ENCODE measurements around the gene ABCA1. TPM values are rescaled to one million over a fixed set of nuclear protein-coding genes. Genes with fewer than 3 reads are reported as not detected.
"Not testable (repeated sequence)": the region's sequence is repeated elsewhere in the genome, so short reads cannot be mapped to it uniquely, and the experiment has no call there.

The ABCA1 gene, protein sequence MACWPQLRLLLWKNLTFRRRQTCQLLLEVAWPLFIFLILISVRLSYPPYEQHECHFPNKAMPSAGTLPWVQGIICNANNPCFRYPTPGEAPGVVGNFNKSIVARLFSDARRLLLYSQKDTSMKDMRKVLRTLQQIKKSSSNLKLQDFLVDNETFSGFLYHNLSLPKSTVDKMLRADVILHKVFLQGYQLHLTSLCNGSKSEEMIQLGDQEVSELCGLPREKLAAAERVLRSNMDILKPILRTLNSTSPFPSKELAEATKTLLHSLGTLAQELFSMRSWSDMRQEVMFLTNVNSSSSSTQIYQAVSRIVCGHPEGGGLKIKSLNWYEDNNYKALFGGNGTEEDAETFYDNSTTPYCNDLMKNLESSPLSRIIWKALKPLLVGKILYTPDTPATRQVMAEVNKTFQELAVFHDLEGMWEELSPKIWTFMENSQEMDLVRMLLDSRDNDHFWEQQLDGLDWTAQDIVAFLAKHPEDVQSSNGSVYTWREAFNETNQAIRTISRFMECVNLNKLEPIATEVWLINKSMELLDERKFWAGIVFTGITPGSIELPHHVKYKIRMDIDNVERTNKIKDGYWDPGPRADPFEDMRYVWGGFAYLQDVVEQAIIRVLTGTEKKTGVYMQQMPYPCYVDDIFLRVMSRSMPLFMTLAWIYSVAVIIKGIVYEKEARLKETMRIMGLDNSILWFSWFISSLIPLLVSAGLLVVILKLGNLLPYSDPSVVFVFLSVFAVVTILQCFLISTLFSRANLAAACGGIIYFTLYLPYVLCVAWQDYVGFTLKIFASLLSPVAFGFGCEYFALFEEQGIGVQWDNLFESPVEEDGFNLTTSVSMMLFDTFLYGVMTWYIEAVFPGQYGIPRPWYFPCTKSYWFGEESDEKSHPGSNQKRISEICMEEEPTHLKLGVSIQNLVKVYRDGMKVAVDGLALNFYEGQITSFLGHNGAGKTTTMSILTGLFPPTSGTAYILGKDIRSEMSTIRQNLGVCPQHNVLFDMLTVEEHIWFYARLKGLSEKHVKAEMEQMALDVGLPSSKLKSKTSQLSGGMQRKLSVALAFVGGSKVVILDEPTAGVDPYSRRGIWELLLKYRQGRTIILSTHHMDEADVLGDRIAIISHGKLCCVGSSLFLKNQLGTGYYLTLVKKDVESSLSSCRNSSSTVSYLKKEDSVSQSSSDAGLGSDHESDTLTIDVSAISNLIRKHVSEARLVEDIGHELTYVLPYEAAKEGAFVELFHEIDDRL (N-terminal part only)
- total RNA-seq, result 10 to 100 TPM; 23.5 to 32.9 TPM
- long read RNA-seq, donor 1, partial matches to known transcripts, result 2 of 4 reads
- long read RNA-seq, donor 1, other reads (novel, unspliced or antisense), result 2 of 4 reads
- long read RNA-seq, donor 2, partial matches to known transcripts, result 0 of 2 reads
- long read RNA-seq, donor 2, other reads (novel, unspliced or antisense), result 1 of 2 reads

DNA sequence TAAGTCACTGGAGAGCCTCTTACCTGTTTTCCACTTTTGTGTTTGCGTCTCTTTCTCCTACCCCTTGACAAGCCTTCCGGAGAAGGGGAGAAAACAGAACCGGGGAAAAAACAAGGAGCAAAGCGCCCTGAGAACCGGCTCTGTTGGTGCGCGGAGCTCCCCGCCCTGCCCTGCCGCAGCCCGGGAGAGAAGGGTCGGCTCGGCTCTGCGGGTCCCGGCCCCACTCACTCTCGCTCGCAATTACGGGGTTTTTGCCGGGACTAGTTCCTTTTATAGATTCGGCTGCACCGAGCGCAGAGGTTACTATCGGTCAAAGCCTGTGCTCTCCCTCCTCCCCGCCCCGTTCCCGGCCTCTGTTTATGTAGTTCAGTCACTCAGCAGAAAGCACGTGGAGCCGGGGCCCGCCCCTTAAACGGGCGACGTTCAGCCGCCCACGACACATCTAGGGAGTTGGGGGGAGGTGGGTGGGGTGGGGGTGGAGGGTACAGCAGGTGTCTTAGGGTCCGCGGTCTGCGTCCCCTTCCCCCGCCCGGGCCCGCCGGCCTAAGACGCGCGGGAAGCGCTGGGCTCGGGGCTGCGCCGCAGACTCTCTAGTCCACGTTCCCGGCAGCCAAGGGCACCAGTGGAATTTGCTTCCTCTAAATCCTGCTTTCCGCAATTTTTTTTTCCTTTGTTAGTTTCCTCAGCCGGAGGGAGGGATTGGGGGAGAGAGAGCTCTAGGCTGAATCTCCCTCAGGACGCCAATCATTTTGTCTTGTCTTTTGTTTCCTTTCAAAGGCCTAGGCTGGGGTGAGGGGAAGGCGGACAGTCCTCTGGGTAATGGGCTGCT, at the start of gene ABCA1:
Gene ABCA1 (minus strand): TSS at position 244 of the 829 bp plus-strand sequence. CDS start 24,476 bp downstream, outside the sequence.
- peak; percentile 97 for DNase-seq (ENCODE audit: low spot score)
- intact Hi-C loops (cut with DNase I), result loop anchor here (5.0 to 10.0 kb wide), 6 partner anchors 61 to 487 kb away; no protein-coding TSS in a partner anchor

DNA sequence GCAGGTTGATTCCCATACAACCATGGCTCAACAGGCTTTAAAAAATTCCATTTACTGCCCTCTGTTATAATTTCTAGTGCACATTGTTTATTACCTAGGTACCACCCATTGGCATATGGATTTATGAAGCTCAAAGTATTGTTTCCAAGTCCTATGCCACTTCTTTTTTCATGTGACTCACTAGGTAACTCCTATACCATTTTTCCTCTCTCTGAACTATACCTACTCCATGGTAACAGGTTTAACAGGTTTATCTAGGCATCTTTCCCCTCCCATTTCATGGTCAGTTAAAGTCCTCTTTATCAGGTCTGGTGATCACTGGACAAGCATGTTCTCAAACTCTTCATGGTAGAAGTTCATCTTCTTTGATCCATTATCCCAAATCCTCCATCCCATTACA, 49.6 kb upstream of the ABCA1 start:
- intact Hi-C loops (cut with DNase I), result no loop called here
- no peak for DNase-seq (ENCODE audit: low spot score)

DNA sequence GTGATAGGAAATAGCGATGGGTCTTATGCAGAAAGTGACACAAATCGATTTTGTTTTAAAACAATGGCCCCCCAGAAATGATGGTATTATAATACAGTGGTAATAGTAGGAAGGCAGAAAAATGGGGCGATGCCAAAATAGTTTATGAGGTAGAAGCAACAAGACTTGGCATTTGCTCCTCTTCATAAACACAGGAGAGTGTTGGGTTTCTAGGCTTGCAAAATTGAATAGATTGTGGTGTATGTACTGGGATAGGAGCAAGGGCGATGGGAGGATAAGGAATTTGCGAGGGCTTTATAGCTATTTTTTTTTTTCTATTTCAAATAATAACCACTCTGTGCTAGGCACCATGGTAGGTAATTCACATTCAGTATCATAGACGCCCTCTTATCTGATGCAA, 49.2 kb upstream of the ABCA1 start:
- intact Hi-C loops (cut with DNase I), result no loop called here
- DNase-seq (ENCODE audit: low spot score), result no peak

DNA sequence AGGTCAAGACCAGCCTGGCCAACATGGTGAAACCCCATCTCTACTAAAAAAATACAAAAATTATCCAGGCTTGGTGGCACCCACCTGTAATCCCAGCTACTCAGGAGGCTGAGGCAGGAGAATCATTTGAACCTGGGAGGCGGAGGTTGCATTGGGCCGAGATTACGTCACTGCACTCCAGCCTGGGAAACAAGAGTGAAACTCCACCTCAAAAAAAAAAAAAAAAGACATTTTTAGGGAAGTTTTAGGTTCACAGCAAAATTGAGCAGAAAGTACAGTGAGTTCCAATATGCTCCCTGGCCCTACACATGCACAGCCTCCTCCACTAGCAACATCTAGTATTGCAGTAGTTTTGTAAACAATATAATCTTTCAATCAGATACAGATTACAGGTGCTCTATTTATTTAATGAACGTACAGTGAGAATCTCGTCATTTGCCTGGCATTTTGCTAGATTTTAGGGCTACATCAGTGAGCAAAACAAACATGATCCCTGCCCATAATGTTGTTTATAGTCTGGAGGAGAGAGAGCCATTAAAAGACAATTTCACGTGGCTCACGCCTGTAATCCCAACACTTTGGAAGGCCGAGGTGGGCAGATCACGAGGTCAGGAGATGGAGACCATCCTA, 48.1 kb upstream of the ABCA1 start:
- DNase-seq (ENCODE audit: low spot score); intact Hi-C loops (cut with DNase I): not testable (repeated sequence)

DNA sequence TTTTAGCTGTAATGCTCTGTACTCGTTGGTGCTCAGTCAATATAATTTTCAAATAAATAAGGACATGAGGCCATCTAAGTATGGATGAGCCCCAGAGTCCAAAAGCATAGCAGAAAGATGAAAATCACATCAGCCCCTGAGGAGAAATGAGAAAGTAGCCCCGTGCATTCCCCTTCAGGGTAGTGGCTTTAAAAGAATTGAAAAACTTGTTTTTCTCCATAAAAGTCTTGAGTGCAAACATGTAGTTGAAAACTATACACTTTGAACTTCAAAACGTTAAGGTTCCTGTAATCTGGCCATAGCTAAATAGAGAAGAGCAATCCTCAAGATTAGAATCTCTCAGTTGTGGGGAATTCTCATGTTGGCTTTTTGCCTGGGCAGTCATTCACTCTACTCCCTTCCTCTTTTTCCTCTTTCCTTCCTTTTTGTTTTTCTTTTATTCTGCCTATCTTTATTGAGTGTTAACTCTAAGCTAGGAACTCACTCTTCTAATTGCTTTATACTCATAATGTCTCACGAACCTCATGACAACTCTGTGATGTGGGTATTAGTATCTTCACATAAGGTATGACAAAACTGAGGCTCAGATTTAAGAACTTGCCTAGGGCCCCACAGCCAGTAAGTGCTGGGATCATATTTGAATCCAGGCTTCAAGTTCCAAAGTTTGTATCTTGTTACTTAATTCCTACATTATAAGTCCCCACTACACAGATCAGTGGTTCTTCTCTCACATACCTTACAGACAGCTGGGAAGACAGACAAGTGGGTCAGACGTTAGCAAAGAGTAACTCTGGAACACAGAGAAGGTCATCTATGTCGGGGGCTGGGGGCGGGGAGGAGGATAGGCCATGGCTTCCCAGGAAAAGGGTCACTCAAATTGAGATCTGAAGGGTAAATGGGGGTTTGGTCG, 46.4 kb upstream of the ABCA1 start:
- DNase-seq (ENCODE audit: low spot score), result no peak
- intact Hi-C loops (cut with DNase I), result no loop called here

DNA sequence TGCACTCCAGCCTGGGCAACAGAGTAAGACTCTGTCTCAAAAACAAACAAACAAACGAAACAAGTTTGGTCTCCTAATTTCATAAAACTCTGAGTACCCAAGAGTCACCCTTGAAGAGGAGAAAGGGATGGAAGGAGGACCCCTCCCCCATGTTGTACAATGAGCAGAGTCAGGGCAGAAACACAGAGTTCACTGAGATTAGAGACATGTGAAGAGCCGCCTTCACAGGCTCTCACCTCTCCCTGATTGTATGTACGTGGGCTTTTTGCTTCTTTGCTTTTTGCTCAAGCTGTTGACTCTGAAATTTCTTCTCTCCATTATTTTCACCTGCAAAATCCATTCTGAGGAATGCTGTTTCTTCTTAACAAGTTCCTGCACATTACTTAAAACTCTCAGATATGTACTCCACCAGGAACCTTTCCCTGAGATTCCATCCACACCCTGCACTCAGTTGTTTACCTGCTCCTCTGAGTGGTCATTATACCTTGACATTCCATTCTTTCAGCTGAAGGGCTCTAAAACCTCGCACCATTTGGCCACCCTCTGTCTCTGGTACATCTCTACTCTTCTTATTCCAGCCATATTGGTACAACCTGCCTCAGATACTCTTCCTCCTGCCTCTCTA, 44.4 kb upstream of the ABCA1 start:
- intact Hi-C loops (cut with DNase I), result no loop called here
- no peak for DNase-seq (ENCODE audit: low spot score)

DNA sequence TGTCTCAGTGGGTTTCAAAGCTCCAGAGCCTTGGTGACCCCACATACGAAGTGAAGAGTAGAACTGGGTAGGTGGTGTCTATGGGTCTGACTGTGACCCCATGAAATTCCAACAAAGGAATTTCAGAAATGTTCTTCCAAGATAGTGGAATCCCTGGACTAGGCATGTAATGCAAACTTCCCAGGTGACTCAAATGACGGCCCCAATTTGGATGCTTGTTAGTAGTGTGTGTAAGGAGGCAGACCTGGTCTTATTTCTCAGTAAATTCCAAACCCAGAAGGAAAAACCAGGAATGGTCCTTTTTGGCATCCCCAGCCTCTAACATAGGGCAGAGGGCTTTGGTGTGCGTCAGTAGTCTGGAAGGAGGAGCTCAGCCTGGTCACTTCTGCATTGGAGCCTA, 43.6 kb upstream of the ABCA1 start:
- no peak for DNase-seq (ENCODE audit: low spot score)
- intact Hi-C loops (cut with DNase I), result no loop called here

DNA sequence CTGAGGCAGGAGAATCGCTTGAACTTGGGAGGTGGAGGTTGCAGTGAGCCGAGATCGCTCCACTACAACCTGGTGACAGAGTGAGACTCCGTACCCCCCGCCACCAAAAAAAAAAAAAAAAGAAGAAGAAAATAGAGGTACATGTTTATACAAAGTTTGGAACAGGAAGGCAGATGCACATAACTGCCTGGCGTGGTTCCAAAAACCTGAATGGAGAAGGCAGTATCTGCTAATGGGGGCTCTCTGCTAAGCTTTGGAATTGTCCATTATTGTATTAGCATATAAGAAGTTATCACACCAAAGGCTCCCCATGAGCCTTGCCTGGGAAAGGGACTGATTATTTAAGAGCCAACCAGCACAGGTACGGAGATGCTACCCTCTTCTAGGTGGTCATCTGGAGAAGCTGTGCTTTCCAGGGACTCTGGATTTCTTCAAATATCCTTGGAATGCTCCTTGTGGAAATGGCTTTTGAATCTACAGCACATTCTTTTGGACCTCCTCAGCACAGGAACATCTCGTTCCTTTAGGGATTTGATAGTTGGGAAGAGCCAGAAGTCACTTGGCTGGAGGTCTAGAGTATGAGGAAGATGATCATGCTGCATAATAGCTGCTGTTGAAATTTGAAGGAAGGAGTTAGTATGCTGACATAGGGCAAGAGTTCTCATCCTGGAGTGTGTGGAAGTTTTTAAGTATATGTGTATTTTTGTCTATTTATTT, 42.5 kb upstream of the ABCA1 start:
- intact Hi-C loops (cut with DNase I), result no loop called here
- DNase-seq (ENCODE audit: low spot score), result no peak

DNA sequence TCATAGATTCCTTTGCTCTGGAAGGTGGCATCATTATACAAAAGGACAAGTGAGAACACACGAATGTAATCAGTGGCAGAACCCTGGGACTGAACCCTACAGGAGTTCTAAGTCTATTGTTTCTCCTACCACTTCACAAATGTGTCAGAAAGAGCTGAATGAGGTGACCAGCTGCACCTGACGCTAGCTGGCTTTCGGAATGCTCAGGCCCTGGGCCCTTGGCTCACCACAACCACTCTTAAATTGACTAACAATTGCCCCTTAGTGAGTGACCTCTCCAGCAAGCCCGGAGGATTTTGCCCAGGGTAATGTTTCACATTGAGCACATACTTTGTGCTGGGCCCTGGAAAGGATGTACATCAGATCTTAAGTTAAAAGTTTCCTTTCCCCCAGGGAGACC, 41.2 kb upstream of the ABCA1 start:
- no peak for DNase-seq (ENCODE audit: low spot score)
- intact Hi-C loops (cut with DNase I), result loop anchor here in 1 of 2 donors (5.0 kb wide), 1 partner anchor 37 kb away; no protein-coding TSS in a partner anchor

DNA sequence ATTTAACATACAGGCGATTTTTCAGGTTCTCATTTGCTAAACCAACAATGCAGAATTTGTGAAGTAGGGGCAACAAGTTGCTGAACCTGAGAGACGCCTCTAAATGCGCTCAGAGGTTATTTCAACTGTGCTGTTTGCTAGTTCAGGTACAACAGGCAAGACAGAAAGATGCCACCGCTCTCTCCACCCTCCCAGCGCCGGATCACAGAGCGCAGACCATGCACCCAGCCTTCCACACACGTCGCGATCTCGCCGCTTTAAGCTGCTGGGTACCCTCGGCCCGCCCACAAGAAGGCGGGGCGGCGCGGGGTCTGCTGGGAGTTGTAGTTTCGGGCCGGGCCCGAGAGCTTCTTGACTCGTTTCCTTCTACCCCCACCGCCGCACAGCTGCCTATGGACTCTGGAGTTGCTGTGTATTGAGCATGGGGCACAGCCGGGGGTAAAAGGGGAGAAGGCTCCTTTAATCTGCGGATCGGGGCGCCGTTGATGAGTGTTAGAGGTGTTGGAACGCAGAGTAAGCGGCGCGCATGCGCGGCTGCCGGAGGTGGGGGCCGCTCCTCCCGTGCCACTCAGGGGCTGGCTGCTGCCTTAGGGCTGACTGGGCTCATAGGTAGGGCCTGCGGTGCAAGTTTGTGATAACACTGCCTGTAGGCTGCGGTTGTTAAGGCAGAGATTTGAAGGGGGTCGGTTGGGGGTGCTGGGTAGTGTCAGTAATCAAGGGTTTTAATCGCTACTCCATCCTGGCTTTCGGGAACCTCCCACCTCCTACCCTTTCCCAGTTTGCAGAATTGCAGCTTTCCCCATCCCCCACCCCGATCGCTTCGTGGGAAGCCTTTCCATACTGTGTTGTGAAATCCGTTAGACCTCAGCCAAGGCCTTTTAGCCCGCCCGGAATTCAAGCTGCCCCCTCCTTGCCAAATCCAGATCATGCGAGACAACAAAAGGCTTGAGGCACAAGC, 40.3 kb upstream of the ABCA1 start:
- intact Hi-C loops (cut with DNase I), result loop anchor here in 1 of 2 donors (5.0 kb wide), 1 partner anchor 36 kb away; no protein-coding TSS in a partner anchor
- DNase-seq (ENCODE audit: low spot score), result peak; percentile 96

DNA sequence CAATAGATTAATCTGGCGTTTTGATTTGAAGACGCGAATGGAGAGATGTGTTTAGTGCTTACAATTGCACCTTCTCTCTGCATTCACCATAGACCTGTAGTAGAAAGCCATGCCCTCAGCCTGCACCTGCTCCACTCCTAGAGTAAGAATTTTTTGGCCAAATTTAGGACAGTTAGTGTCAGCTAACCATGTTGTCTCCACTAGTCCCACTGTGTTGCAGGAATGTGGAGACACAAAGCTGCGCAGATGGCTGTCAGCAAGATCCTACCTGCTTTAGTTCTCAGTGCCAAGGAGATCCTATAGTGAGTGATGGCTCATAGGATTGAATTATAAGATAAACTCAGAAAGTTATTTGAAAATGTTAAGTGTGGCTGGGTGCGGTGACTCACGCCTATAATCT, 35.1 kb upstream of the ABCA1 start:
- intact Hi-C loops (cut with DNase I), result no loop called here
- no peak for DNase-seq (ENCODE audit: low spot score)

DNA sequence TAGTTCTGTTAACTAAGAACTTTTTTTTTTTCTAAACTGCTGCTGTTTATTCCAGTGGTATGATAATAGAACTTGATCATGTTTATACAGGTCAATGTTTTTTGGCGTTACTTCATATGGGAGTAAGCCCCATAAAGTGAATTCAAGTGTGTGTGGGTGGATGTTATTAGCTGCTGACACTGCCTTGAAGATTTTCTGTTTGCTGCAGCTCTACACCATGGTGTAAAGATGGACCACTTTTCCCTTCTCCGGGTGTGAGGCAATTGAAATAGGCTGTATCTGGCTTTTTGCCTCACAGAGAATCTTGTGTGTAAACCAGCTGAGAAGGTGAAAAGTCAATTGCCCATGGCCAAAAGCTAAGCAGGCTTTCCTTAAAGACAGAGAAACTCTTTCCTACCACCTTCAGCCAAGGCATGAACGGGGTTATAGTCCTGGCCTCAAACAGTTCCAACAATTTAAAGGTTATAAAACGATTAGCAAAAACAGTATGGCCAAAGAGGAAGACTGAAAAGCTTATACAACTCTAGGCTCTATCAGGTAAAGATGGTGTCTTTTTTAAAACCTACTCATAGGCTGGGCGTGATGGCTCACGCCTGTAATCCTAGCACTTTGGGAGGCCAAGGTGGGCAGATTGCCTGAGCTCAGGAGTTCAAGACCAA, 33.9 kb upstream of the ABCA1 start:
- intact Hi-C loops (cut with DNase I), result no loop called here
- DNase-seq (ENCODE audit: low spot score), result no peak

DNA sequence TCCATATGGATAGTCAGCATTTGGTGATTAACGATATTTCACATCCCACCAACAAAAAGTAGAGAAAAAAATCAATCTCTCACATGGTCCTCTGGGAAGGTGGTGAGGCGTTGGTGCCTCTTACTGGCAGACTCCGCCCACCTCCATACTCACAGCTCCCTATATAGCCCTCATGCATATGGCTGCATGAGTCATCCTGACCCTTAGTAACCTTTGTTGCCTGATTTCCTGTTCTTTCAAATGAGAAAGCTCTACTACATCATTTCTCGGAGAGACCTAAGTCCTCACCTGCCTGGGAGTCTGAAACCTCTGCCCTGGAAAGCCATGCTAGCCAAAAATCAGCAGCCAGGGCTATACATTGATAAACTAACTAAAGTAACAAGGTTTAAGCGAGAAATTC, 33.3 kb upstream of the ABCA1 start:
- no peak for DNase-seq (ENCODE audit: low spot score)
- intact Hi-C loops (cut with DNase I), result no loop called here

DNA sequence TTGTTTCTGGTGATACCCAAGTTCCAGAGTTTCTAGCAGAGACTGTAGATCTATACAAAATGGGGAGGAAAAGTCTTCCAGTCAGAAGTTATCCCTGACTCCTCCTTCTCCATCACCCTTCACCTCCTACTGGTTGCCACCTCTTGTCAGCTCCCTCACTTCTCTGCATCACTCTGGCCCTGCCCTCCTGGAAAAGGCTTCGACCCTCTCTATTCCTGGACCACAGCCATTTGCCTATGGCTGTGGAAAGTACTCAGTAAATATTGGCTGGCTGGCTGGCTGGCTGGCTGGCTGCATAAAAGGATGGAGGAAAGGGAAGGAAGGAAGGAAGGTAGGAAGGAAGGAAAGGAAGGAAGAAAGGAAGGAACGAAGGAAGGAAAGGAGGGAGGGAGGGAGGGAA, 32.7 kb upstream of the ABCA1 start:
- intact Hi-C loops (cut with DNase I), result no loop called here
- no peak for DNase-seq (ENCODE audit: low spot score)

Data from posterior vena cava (tissue), 2 donors.